H9 (cell line): ENCODE data around the gene RYR1. TPM values are rescaled to one million over a fixed set of nuclear protein-coding genes. Genes with fewer than 3 reads are reported as not detected.

Experiments used
- DNase-seq: peaks from one replicate; pipeline ENCODE4 v3.0.0-alpha.2; 2017
- H2AFZ ChIP-seq: one replicate; pipeline ENCODE4 v1.6.1; 2013; ENCODE audit warnings: mild to moderate bottlenecking, low read length, control low read depth, moderate library complexity
- H2AK5ac ChIP-seq: 2 replicates; pipeline ENCODE4 v1.6.1; 2013; ENCODE audit warnings: low read length, control low read depth, mixed read lengths; ENCODE audit not compliant: insufficient read length
- H2BK120ac ChIP-seq: one replicate; pipeline ENCODE4 v1.6.1; 2013; ENCODE audit warnings: low read depth, mild to moderate bottlenecking, low read length, control low read depth, inconsistent platforms; ENCODE audit not compliant: poor library complexity, severe bottlenecking
- H2BK12ac ChIP-seq: 2 replicates; pipeline ENCODE4 v1.6.1; 2013; ENCODE audit warnings: low read length, control low read depth, mixed read lengths, low read depth; ENCODE audit not compliant: insufficient read length
- H2BK15ac ChIP-seq: 2 replicates; pipeline ENCODE4 v1.6.1; 2013; ENCODE audit warnings: low read depth, low read length, control low read depth
- H2BK20ac ChIP-seq: one replicate; pipeline ENCODE4 v1.6.1; 2013; ENCODE audit warnings: low read depth, mild to moderate bottlenecking, low read length, control low read depth, inconsistent platforms; ENCODE audit not compliant: poor library complexity, severe bottlenecking
- H2BK5ac ChIP-seq: 2 replicates; pipeline ENCODE4 v1.6.1; 2013; ENCODE audit warnings: low read length, control low read depth, mixed read lengths; ENCODE audit not compliant: insufficient read length
- H3K14ac ChIP-seq: 2 replicates; pipeline ENCODE4 v1.6.1; 2013; ENCODE audit warnings: low read length, control low read depth; ENCODE audit not compliant: insufficient read depth
- H3K18ac ChIP-seq: 2 replicates; pipeline ENCODE4 v1.6.1; 2013; ENCODE audit warnings: low read depth, mild to moderate bottlenecking, mixed read lengths, low read length, control low read depth; ENCODE audit not compliant: insufficient read length
- H3K23ac ChIP-seq: 2 replicates; pipeline ENCODE4 v1.6.1; 2013; ENCODE audit warnings: low read length, control low read depth, mixed read lengths, low read depth; ENCODE audit not compliant: insufficient read length
- H3K23me2 ChIP-seq: 2 replicates; pipeline ENCODE4 v1.6.1; 2013; ENCODE audit warnings: low read depth, mild to moderate bottlenecking, mixed read lengths, low read length, control low read depth; ENCODE audit not compliant: insufficient read length, poor library complexity, severe bottlenecking
- H3K27ac ChIP-seq: 2 replicates; pipeline ENCODE4 v1.5.1; 2013; ENCODE audit warnings: low read length, control low read depth, mixed read lengths, low read depth; ENCODE audit not compliant: insufficient read length
- H3K27me3 ChIP-seq: 2 replicates; pipeline ENCODE4 v1.6.1; 2013; ENCODE audit warnings: low read length, control low read depth, inconsistent platforms; ENCODE audit not compliant: insufficient read depth
- H3K4ac ChIP-seq: 2 replicates; pipeline ENCODE4 v1.6.1; 2013; ENCODE audit warnings: low read depth, mild to moderate bottlenecking, control low read depth, inconsistent platforms, low read length, moderate library complexity
- H3K4me1 ChIP-seq: 2 replicates; pipeline ENCODE4 v1.6.1; 2013; ENCODE audit warnings: low read length, control low read depth, inconsistent platforms; ENCODE audit not compliant: insufficient read depth
- H3K4me2 ChIP-seq: 2 replicates; pipeline ENCODE4 v1.6.1; 2013; ENCODE audit warnings: low read length, control low read depth, mixed read lengths; ENCODE audit not compliant: insufficient read length, insufficient read depth
- H3K56ac ChIP-seq: 2 replicates; pipeline ENCODE4 v1.6.1; 2013; ENCODE audit warnings: low read depth, mild to moderate bottlenecking, mixed read lengths, low read length, control low read depth; ENCODE audit not compliant: insufficient read length
- H3K79me1 ChIP-seq: 2 replicates; pipeline ENCODE4 v1.6.1; 2013; ENCODE audit warnings: low read depth, mild to moderate bottlenecking, moderate library complexity, low read length, control low read depth, inconsistent platforms; ENCODE audit not compliant: insufficient read depth, poor library complexity, severe bottlenecking
- H3K79me2 ChIP-seq: 2 replicates; pipeline ENCODE4 v1.6.1; 2013; ENCODE audit warnings: low read length, control low read depth, inconsistent platforms; ENCODE audit not compliant: insufficient read depth
- H3K9ac ChIP-seq: 2 replicates; pipeline ENCODE4 v1.6.1; 2013; ENCODE audit warnings: low read length, control low read depth, mixed read lengths; ENCODE audit not compliant: insufficient read length; ENCODE audit errors: extremely low read depth
- H3K9me3 ChIP-seq: one replicate; pipeline ENCODE4 v1.6.1; 2013; ENCODE audit warnings: low read depth, low read length, inconsistent platforms; ENCODE audit not compliant: control insufficient read depth
- H3T11ph ChIP-seq: one replicate; pipeline ENCODE4 v1.6.1; 2013; ENCODE audit warnings: mild to moderate bottlenecking, low read length, control low read depth, inconsistent platforms
- H4K20me1 ChIP-seq: one replicate; pipeline ENCODE4 v1.6.1; 2013; ENCODE audit not compliant: control insufficient read depth, insufficient read length, insufficient read depth
- H4K5ac ChIP-seq: 2 replicates; pipeline ENCODE4 v1.6.1; 2013; ENCODE audit warnings: low read depth, mild to moderate bottlenecking, mixed read lengths, low read length, control low read depth; ENCODE audit not compliant: insufficient read length
- H4K8ac ChIP-seq: replicated peaks from 2 replicates; pipeline ENCODE4 v1.6.1; 2013; ENCODE audit warnings: low read length, control low read depth, mixed read lengths, low read depth; ENCODE audit not compliant: insufficient read length
- H4K91ac ChIP-seq: 2 replicates; pipeline ENCODE4 v1.6.1; 2013; ENCODE audit warnings: low read depth, mild to moderate bottlenecking, moderate library complexity, mixed read lengths, low read length, control low read depth; ENCODE audit not compliant: insufficient read length
- H3K27ac Mint-ChIP-seq, 3 experiments: 2 replicates in 2 of 3; 3 replicates in 1 of 3; pipeline ENCODE4 v1.8.0; 2020 to 2021; ENCODE audit warnings: mixed read lengths in 3 of 3, mild to moderate bottlenecking in 1 of 3, moderate library complexity in 1 of 3
- H3K27me3 Mint-ChIP-seq: 2 replicates; pipeline ENCODE4 v1.8.0; 2021; ENCODE audit warnings: low read depth, mild to moderate bottlenecking, moderate library complexity, mixed read lengths
- H3K36me3 Mint-ChIP-seq, 3 experiments: 2 replicates in 2 of 3; 3 replicates in 1 of 3; pipeline ENCODE4 v1.8.0; 2020 to 2021; ENCODE audit warnings: low read depth in 3 of 3, mixed read lengths in 3 of 3; ENCODE audit not compliant: insufficient read depth in 1 of 3
- H3K4me1 Mint-ChIP-seq, 2 experiments: 2 replicates each; pipeline ENCODE4 v1.8.0; 2020; ENCODE audit warnings: mixed read lengths in 2 of 2
- H3K4me3 Mint-ChIP-seq, 2 experiments: 2 replicates in 1 of 2; 3 replicates in 1 of 2; pipeline ENCODE4 v1.8.0; 2020 to 2021; ENCODE audit warnings: mild to moderate bottlenecking in 2 of 2, mixed read lengths in 2 of 2, moderate library complexity in 1 of 2
- H3K9me3 Mint-ChIP-seq, 2 experiments: 2 replicates in 1 of 2; 3 replicates in 1 of 2; pipeline ENCODE4 v1.8.0; 2020; ENCODE audit warnings: mild to moderate bottlenecking in 2 of 2, mixed read lengths in 2 of 2, moderate library complexity in 1 of 2
- WGBS: extraction: QIAGEN DNeasy Blood & Tissue Kit; methylation state at CpG from one replicate; pipeline ENCODE4 v1.1.7; 2013; ENCODE audit warnings: missing lambda C conversion rate, low lambda C conversion rate, mixed read lengths; ENCODE audit not compliant: insufficient read length; ENCODE audit errors: extremely low coverage; 5-methylcytosine and 5-hydroxymethylcytosine counted together
- total RNA-seq: library from RNA; stranded (reverse); gene quantifications from 2 replicates; pipeline ENCODE4 v1.2.1, GENCODE V29; 2021
- TF ChIP-seq, protein P1 (sequence below): fragments of 200-600 bp; sonication (generic); conservative IDR thresholded peaks from 3 replicates; pipeline ENCODE4 v1.8.0; 2021; ENCODE audit warnings: antibody characterized with exemption, mild to moderate bottlenecking

The RYR1 gene
- total RNA-seq, 1 experiment from 2014 or later, result 8.9 TPM

- peak; percentile 40 for DNase-seq
- H2AK5ac ChIP-seq, result no peak overlapping the region
- H2AFZ ChIP-seq, result no peak overlapping the region
- H3K18ac ChIP-seq, result no peak overlapping the region
- H4K20me1 ChIP-seq, result no peaks in the 10 kb centered on the region
- H3K27me3 Mint-ChIP-seq, result no peaks in the 10 kb centered on the region
- TF ChIP-seq, protein P1, sequence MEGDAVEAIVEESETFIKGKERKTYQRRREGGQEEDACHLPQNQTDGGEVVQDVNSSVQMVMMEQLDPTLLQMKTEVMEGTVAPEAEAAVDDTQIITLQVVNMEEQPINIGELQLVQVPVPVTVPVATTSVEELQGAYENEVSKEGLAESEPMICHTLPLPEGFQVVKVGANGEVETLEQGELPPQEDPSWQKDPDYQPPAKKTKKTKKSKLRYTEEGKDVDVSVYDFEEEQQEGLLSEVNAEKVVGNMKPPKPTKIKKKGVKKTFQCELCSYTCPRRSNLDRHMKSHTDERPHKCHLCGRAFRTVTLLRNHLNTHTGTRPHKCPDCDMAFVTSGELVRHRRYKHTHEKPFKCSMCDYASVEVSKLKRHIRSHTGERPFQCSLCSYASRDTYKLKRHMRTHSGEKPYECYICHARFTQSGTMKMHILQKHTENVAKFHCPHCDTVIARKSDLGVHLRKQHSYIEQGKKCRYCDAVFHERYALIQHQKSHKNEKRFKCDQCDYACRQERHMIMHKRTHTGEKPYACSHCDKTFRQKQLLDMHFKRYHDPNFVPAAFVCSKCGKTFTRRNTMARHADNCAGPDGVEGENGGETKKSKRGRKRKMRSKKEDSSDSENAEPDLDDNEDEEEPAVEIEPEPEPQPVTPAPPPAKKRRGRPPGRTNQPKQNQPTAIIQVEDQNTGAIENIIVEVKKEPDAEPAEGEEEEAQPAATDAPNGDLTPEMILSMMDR, result no peak
- H3K4me2 ChIP-seq, result no peak overlapping the region
- no peak overlapping the region for H3T11ph ChIP-seq
- no peak overlapping the region for H3K9ac ChIP-seq
- H3K9me3 ChIP-seq, result no peaks in the 10 kb centered on the region
- H2BK15ac ChIP-seq, result no peak overlapping the region
- H2BK120ac ChIP-seq, result no peak overlapping the region
- H3K79me1 ChIP-seq, result no peaks in the 10 kb centered on the region
- no peaks in the 10 kb centered on the region for H3K27me3 ChIP-seq
- H3K27ac Mint-ChIP-seq, result peak overlapping the region in 2 of 3 experiments; percentile 42 to 49; a peak in 3 of 7 replicates
- no peak overlapping the region for H3K14ac ChIP-seq
- no peaks in the 10 kb centered on the region for H3K4me1 ChIP-seq
- H4K91ac ChIP-seq, result no peak overlapping the region
- H3K9me3 Mint-ChIP-seq, result no peaks in the 10 kb centered on the region; a peak in 1 of 5 replicates
- H3K4ac ChIP-seq, result no peak overlapping the region
- H3K23me2 ChIP-seq, result no peaks in the 10 kb centered on the region
- H2BK20ac ChIP-seq, result no peak overlapping the region
- H3K4me1 Mint-ChIP-seq, result no peaks in the 10 kb centered on the region
- no peaks in the 10 kb centered on the region for H3K79me2 ChIP-seq
- H3K4me3 Mint-ChIP-seq, result no peak overlapping the region
- no peak overlapping the region for H3K27ac ChIP-seq
- H2BK5ac ChIP-seq, result no peak overlapping the region
- H3K36me3 Mint-ChIP-seq, result peaks cover 26 to 33% (median 30%) of the 10 kb centered on the region in 3 experiments; a peak in 6 of 7 replicates
- WGBS, result no CpG with 5 or more reads among the region's 15 CpGs
- no peak overlapping the region for H2BK12ac ChIP-seq
- no peak overlapping the region for H3K56ac ChIP-seq
- no peak overlapping the region for H3K23ac ChIP-seq
- no peak overlapping the region for H4K5ac ChIP-seq
- H4K8ac ChIP-seq, result no peak overlapping the region
Observed at GRCh38 chr19:38464421-38465082, 31.1 kb downstream of the RYR1 start.
